GM15510 (cell line): ENCODE measurements around the gene PGRMC1.

Experiments used
- POLR2A ChIP-seq: IDR thresholded peaks from 3 replicates; pipeline ENCODE4 v1.6.1; 2011; ENCODE audit warnings: borderline replicate concordance; ENCODE audit not compliant: insufficient read length; ENCODE audit errors: extremely low read depth

PGRMC1 gene

DNA sequence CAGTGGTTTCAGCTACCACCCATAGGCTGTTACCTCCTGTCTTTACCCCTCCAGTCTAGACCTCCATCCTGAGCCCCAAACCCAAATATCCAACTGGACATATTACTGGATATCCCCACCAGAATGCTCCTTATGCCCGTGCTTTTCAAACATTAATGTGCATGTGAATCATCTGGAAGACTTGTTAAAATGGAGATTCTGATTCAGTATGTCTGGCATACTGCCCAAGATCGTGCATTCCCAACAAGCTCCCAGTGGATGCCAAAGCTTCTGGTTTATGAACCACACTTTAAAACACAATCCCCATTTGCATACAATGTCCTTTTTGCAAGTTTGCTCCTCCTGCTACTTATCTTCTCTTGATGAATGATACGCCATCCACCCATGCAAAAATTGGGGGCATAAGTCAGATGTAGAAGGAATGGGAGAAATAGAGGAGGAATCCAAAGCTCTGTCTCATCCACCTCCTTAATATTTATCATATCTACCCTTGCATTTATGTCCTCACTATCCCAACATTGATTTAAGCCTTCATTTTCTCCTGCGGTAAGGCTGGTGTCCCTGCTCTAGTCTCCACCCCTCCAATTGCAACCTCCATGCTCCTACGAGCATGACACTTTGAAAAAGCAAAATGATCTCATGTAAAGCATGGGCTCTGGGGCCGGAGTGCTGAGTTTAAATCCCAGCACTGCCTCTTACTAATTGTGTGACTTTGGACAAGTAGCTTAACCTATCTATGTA, 7.4 kb upstream of the PGRMC1 start:
- no peak for TF ChIP-seq POLR2A

DNA sequence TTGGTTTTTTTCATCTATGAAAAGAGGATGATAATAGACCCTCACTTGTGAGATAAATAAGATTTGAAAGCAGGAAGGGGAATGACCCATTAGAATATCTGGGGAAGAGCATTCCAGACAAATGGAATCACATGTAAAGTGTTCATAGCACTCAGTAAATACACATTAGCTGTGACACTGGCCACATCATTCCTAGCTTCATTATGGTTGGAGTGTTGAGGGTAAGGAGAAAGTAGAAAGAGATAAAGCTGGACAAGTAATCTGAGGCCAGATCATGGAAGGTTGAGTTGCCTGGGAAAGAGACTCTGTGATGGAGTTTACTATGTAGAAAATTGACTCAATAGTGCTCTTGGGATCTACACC, 6.9 kb upstream of the PGRMC1 start:
- no peak for TF ChIP-seq POLR2A

- TF ChIP-seq POLR2A: no peak
Observed at GRCh38 chrX:119230850-119231249, 5.2 kb upstream of the PGRMC1 start.

DNA sequence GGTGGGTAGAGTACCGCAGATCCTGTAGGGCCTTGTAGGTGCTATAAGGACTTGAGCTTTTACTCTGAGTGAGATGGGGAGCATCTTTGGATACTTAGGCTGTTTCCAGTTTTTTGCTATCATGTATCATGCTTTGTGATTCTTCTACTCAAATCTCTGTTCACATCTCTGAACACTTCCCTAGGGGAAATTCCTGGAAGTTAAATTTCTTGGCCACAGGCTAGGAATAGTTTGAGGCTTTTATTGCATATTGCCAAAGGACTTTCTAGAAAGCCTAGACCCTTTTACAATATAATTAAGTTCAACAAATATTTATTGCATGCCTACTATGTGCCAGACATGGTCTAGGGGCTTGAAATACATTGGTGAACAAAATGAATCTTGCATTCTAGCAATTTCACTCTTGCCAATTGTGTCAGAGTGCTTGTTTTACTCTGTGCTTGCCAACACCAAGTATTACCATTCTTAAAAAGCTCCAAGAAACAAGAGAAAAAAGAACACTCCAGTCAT, 4.1 kb upstream of the PGRMC1 start:
- TF ChIP-seq POLR2A: no peak

GRCh38 chrX:119235051-119235511, 1.0 kb upstream of the PGRMC1 start:
- no peak for TF ChIP-seq POLR2A

DNA sequence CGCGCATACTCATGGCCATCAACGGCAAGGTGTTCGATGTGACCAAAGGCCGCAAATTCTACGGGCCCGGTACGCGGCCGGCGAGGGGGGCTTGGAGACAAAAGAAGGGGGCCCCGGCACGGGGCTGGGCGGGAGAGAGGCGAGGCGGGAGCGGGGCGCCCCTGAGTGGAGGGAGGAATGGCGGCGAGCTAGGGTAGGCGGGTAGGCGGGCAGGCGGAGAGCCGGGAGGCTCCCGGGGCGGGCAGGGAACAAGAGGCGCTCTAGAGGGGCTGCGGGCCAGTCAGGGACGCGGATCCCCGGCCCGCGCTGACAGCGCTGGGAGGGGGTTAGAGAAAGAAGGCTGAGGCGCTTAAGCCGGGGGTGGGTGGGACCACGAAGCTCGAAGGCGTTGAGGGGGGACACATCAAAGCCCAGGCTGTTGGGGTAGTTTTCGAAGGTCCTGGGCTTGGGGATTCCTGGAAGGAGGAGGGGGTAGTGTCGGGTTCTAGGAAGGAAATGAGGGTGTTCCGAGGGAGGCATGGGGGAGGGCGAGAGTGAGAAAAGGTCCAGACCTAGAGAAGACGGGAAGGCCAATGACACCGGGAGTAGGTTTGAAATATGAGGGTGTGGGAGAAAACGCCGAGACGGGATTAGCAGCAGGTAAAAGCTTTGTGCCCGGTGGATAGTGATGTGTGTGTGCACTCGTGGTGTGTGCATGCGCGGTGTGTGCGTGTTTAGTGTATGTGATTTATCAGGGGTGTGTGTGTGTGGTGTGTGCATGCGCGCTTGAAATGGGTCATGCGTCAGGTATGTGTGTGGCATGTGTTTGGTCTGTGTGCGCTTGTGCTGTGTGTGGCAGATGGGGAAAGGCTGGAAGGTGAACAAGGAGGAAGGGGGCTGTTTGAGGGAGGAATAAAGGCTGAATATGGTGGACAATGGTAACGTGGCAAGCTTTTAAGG, 807 bp downstream of the PGRMC1 start:
- TF ChIP-seq POLR2A: no peak

DNA sequence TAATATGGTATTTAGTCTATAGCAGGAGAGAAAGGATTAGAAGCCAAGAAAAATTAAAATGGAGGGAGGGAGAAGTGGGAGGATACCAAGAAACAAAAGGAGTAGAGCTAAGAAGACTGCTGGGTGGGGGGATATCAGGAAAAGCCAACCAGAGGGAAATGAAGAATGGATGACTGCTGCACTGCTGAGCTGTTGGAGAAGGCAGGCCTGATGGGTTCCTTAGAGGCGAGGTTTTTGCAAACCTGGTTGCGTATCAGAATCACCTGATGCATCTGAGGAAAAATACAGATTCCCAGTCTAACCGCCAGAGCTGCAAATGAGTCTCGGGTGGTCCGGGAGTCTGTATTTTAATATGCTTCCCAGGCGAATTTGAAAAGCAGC, 1.5 kb downstream of the PGRMC1 start:
- no peak for TF ChIP-seq POLR2A

GRCh38 chrX:119238557-119238956, 2.5 kb downstream of the PGRMC1 start:
- no peak for TF ChIP-seq POLR2A

DNA sequence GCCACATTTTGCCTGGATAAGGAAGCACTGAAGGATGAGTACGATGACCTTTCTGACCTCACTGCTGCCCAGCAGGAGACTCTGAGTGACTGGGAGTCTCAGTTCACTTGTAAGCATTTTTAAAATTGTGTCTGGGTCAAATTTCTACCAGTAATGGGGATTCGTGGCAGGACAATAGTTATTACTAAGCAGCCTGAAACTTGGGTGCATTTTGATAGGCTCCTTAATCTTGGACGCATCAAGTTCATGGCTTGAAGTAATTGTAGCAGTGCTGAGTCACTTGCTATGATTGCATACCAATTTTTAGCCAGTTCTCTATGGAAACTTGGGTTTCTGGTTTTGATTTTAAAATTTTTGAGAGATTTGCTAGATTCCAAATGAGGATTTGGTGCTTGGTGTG, 4.3 kb downstream of the PGRMC1 start:
- no peak for TF ChIP-seq POLR2A

DNA sequence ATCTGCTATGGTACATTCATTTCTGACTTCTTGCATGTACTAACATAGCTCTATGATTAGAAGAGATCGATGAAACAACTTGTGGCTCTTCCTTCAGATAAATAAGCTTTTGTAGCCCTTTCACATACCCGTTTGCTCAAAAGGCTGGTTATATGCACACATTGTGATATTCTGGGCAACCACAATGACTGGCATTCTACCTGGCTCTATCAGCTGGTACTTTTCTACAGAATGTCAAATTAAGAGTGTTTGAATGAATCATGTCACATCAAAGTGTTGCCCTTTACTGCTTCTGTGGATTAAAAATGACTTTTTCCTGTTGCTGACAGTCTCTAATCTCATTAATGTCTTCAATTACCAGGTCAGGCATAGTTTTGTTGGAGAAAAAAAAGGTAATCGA, 11.6 kb downstream of the PGRMC1 start:
- TF ChIP-seq POLR2A: no peak

- no peak for TF ChIP-seq POLR2A
Observed at GRCh38 chrX:119249891-119250290, 13.8 kb downstream of the PGRMC1 start.

- no peak for TF ChIP-seq POLR2A
Observed at GRCh38 chrX:119251386-119251785, 15.3 kb downstream of the PGRMC1 start.

DNA sequence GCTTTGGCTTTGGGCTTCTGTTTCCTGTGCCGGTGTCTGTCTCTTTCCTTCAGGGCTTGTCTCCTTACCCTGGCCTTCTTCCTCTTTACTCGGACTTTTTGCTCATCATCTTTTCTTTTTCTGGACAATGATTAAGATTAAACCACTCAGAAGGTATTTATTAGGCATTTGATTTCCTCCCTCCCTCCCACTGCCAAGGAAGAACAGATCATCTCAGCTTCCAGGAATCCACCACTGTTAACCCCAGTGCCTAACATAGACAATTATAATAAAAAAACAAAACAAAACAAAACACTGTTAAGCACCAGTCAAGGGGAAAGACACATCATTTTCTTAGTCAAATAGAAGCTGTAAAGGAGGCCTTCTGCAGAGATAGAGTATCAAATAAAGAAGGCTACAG, 16.6 kb downstream of the PGRMC1 start:
- TF ChIP-seq POLR2A: no peak

DNA sequence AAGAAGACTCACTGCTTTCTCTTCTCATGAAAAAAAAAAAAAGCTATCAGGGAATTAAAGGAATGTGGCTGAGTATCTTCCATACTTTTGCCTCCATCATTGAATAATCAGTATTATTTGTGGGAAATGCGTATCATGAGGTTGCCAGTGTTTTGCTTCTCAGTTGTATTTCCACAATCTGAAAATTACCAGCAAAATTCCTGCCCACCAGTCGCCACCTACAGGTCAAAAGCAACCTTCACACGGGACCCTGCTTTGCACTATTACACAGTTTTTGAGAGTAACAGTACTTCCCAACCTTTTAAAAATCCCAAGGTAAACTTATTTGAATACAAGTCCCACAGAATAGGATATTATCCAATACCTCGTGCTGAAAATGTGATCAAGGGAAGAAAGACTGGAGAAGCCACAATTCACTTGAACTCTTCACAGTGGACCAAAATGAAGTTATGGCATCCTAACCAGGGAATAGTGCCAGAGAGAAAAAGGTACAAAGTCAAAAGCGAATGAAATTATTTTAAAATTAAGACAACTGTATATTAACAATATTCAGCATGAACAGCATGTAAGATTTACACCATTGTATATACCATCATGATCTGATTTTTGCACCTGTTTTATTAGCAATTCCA, 30.4 kb downstream of the PGRMC1 start:
- TF ChIP-seq POLR2A: no peak

DNA sequence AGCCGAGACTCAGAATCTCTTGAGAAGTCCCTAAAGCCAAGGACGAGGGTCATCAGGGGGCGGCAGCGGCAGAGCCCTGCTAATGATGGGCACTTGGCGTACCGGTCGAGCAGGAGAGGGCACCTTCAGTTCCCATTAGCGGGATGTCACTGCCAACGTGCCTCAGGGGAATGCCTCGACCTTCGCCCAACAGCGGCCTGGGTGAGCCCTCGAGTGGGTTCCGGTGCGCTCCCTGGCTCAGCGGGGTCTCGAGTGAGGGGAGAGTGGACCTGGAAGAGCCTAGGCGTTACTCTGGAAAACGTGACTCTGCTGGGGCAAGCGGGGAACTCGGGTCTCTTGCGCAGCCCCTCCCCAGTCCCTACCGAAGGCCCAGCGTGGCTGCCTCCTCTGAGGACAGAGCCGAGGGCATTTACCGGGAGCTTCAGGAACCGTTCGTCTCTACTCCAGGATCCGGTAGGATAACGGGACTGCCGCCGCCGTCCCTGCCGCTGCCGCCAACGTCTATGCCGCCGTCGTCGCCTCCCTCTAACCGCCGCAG, 36.9 kb downstream of the PGRMC1 start:
- TF ChIP-seq POLR2A: no peak
